Stimulated activated CD8-positive, alpha-beta memory T cell treated with anti-CD3 and anti-CD28 coated beads, Interleukin-4, amount 100 ng/mL, for 1 hour (primary cell): ENCODE measurements around the gene SYNE4.
"Not testable (repeated sequence)": the region's sequence is repeated elsewhere in the genome, so short reads cannot be mapped to it uniquely, and the experiment has no call there.

Experiments
- DNase-seq, 2 donors: peaks; one replicate each; pipeline ENCODE4 v3.0.0-alpha.2; 2020; ENCODE audit warnings: low read depth in 2 of 2, low spot score in 1 of 2

The SYNE4 gene

DNA sequence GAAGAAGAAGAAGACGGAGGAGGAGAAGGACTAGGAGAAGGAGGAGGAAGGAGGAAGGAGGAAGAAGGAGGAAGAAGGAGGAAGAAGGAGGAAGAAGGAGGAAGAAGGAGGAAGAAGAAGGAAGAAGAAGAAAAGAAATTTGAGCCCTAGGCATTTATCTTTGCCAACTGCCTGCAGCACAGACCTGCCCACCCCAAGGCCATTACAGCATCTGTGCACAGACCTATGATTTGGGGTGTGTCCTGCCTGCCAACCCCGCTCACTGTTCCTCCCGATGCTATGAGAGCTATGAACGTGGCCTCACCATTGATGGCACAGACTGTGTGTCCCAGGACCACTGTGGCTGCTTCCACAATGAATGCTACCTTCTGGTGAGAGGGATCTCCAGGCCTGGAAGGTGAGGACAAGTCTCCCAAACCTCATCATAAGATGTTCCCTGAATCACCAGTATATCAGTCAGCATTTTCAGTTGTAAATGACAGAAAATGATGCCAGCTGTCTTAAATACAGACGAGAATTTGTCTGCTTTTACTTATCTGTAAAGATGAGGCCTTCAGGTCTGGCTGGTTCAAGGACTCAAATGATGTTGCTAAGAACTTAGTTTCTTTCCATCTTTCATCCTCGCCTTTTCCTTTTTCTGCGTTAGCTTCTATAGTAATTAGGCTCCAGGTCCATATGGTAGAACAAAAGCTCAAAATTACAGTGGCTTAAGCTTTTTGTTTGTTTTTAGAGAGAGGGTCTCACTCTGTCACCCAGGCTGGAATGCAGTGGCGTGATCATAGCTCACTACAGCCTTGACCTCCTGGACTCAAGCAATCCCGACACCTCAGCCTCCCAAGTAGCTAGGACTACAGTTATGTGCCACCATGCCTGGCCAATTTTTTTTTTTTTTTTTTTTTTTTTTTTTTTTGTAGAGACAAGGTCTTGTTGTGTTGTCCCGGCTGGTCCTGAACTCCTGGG is 17.6 kb downstream of the SYNE4 start:
- DNase-seq, result no peak

DNA sequence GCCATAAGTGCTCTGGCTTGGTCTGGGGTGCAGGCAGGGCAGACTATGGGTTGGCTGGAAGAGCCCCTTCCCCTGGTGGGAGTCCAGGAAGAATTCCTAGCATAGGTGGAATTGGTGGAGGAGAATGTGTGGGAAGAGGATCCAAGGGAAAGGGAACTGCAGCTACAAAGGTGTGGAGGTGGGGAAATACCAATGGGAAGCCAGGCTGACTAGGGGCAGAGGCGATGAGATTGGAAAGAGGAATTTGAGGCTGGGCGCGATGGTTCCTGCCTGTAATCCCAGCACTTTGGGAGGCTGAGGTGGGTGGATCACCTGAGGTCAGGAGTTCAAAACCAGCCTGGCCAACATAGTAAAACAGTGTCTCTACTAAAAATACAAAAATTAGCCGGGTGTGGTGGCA is 18.5 kb downstream of the SYNE4 start:
- no peak for DNase-seq

DNA sequence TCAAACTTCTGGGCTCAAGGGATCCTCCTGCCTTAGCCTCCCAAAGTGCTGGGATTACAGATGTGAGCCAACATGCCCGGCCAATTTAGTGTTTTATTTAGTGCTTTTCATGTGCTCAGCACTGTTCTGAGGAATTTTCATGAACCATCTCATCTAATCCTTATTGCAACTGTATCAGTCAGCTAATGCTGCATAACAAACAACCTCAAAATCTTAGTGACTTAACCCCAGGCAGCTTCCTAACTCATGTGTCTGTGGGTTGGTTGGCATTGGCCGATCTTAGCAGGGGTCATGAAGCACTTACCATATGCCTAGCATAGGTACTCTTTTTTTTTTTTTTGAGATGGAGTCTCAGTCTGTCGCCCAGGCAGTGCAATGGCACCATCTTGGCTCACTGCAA is 19.8 kb downstream of the SYNE4 start:
- no peak for DNase-seq

DNA sequence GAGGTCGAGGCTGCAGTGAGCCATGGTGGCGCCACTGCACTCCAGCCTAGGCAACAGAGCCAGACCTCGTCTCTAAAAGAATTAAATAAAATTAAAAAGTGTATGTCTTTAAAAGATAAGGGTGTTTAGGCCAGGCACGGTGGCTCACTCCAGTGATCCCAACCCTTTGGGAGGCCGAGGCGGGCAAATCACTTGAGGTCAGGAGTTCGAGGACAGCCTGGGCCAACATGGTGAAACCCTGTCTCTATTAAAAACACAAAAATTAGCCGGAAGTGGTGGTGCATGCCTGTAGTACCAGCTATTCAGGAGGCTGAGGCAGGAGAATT is 21.1 kb downstream of the SYNE4 start:
- DNase-seq, result no peak

DNA sequence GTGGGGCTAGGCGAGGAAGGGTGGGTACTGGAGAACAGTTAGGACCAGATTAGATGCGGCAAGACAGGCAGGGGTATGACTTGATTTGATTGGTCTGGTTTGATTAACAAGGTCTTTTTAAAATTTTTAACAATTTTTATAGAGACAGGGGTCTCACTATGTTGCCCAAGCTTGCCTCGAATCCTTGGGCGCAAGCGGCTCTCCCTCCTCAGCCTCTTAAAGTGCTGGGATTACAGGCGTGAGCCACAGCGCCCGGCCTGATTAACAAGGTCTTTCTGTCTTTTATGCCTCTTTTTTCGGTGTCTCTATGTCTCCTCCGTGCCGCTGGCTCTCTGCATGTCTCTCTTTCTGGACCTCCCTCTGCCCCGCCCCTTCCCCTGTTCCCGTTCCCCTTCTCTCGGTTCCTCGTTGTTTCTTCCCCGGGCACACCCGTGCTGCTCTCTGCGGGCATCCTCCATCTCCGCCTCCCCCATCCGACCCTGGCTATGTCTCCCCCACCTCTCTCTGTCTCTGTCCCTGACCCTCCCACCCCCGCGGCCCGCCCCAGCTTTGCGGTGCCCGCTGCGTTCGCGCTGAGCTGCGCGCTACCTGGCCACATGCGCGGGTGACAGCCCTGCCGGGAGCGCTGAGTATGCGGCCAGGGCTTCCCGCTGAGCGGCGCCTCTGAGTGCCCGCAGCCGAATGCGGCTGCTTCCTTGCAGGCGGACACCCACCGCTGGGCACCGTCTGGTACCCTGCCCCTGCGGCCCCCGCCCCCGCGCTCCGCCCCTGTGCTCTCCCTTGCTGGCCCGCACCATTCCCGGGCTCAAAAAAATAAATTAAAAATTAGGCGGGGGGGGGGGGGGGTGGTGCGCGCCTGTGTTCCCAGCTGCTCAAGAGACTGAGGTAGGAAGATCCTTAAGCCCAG is 21.7 kb downstream of the SYNE4 start:
- no peak for DNase-seq

DNA sequence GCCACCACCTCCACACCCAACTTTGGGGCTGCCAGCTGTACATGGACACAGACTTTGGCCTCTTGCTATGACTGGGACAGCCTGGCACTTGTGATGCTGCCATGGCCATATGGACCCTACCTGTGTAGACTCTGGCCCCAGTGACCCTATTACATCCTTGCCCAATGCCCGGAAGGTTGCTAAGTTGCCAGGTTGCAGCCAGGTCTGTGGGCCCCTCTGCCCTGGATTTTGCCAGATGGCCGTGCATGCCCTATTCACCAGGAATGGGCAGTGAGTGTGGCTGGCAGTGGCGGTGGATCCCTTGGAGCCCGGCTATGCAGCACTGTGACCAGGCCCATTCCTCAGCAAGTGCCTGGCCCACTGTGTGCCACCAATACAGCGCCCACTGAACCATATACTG is 22.5 kb downstream of the SYNE4 start:
- no peak for DNase-seq

DNA sequence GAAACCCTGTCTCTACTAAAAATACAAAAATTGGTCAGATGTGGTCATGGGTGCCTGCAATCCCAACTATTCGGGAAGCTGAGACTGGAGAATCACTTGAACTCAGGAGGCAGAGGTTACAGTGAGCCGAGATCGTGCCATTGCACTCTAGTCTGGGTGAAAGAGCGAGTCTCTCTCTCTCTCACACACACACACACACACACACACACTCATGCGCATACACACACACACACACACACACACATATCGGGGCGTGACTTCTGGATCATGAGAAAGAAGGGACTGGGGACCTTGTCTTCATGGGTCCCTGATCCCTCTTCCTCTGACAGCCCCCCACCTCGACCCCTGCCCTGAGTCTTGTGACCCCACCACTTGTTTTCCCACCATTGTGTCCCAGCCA is 25.4 kb downstream of the SYNE4 start:
- no peak for DNase-seq

DNA sequence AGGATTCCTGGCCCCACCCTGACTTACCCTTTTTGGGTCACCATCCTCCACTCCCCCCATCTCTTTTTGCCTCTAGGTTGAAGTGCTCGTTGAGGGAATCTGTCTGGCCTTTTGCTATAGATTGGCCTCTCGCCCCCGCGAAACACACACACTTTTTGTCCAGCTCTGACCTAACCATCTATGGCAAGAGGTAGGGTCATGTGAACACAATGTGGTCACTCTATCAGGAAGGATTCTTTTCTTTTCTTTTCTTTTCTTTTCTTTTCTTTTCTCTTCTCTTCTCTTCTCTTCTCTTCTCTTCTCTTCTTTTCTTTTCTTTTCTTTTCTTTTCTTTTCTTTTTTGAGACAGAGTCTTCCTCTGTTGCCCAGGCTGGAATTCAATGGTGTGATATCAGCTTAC is 27.6 kb downstream of the SYNE4 start:
- not testable (repeated sequence) for DNase-seq

DNA sequence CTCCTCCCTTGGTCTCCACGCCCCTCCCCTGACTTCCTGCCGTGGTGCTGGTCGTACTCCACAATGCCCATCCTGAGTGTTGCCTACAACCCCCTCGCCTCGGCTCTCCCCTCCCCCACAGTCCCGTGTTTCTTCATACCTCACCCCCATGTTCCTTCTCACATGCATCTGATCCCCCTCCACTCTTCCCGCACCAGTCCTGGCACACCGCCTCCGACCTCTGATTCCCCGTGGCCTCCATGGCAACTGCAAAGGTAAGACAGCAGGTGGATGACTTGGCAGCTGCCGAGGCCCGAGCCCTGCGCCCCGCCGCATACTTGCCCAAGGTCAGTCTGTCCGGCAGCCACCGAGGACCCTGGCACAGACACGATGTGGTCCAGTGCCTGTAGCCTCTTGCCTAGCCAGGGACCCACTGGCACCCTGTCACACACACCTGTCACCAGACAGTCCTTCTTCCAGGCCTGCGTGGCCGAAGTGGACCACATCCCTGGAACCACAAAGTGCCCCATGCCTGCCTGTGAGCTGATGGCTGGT is 29.7 kb downstream of the SYNE4 start:
- no peak for DNase-seq

DNA sequence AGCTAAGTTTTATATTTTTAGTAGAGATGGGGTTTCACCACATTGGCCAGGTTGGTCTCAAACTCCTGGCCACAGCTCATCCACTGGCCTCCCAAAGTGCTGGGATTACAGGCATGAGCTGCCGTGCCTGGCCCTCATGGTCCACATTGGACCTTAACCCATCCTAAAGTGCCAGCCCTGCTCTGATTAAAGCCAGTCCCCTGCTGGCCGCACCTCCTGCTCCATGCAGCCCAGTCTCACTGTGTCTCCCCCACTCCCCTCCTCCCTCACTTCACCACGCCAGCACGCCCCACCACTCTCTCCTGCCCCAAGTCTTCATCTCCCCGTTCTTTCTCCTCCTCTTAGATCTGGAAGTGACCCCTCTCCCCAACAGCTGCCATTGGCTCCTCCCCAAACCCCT is 30.3 kb downstream of the SYNE4 start:
- no peak for DNase-seq

DNA sequence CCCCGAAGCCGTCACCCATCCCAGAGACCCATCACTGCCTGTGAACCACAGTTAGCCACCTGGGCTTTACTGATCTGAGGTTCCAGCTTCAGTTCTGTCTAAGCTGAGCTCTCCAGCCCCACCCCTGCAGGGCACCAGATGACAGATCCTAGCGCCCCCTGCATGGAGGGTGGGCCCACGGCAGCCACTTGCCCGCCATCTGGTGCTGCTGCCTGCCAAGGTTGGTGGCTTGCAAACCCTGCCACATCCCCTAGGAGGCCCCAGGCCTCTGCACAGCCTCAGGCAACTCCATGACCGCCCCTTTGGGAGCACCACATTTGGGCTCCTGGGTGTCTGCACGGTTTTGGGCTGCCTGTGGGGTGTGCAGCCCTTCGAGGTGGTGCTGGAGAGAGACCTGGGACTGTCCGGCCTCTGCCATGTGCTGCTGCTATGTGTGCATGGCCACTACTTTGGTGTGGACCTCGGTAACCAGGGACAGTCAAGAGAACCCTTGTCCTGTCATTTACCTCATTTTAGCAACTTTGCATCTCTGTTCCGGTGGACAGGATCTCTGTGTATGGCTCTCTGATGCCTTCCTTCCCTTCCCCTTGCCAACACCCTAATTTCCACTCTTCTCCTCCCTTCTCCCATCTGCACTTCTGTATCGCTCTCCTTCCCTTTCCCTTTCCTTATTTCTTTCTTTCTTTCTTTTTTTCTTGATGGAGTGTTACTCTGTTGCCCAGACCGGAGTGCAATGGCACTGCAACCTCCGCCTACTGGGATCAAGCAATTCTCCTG is 31.0 kb downstream of the SYNE4 start:
- DNase-seq, result no peak

DNA sequence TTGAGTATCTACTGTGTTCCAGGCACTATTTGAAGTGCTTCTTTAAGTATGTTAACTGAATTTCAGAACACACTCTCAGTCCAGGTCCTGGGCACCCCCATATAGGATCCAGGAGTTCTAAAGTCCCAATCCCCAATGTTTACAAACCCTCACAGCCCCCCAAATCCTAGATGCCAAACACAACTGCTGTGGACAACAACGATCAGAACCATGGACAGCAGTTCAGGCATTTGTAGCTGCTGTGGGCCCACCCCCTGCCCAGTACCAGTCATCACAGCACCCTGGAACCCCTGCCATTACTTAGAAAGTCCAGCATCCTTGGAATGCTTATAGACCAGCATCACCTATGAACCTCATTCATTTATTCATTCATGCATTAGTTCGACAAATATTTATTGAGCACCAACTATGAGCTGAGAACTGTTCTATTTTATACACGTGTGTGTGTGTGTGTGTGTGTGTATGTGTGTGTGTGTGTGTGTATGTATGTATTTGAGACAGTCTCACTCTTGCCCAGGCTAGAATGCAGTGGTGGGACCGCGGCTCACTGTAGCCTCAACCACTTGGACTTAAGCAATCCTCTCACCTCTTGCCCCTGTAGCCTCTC is 32.9 kb downstream of the SYNE4 start:
- no peak for DNase-seq

DNA sequence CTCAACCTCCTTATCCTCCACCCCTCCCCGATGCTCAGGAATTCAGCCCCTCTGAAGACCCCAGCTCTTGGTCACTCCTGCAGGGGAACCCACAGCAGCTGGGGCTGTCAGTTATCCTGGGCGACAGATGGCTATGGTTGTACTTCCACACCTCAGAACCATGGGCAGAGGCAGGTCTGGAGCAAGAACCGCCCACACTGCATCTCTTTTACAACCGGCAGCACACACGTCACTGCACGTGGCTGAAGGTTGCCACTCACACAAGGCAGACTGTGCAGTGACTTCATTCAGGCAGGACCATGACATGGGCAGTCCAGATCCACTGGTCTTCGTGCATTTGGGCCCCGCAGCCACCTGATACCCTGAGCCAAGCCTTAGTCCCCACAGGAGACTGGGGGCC is 35.1 kb downstream of the SYNE4 start:
- no peak for DNase-seq

DNA sequence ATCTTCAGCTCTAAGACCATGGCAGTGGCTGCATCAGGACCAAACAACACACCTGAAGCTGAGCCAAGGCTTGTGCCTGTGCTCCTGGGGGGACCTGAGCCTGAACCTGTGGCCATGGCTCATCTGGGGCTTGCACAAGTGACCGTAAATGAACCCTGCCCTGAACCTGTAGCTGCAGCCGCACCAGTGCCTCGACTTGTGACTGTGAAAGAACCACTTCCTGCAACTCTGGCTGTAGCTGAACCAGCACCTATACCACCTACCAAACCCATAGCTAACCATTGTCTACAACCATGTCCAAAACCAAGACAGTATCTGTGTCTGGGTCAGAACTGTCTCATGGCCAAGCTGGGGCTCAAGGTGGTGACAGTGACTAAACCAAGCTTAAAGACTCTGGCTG is 41.8 kb downstream of the SYNE4 start:
- no peak for DNase-seq

DNA sequence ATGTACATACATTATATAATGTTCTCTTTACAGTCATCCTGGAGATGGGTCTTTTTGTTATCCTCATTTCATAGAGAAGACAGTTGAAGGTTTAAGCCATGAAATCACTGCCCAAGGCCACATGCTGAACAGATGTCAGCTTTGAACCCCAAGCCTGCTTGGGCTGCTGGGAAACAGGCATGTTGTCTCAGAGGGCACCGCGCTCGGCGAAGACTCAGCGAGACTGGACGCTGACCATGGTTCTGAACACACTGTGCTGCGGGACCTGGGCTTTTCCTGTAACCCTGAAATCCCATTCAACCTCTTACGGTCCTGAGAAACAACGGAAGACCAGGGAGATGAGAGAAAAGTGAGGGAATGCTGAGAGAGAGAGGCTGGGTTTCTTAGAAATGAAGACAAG is 45.1 kb downstream of the SYNE4 start:
- no peak for DNase-seq

DNA sequence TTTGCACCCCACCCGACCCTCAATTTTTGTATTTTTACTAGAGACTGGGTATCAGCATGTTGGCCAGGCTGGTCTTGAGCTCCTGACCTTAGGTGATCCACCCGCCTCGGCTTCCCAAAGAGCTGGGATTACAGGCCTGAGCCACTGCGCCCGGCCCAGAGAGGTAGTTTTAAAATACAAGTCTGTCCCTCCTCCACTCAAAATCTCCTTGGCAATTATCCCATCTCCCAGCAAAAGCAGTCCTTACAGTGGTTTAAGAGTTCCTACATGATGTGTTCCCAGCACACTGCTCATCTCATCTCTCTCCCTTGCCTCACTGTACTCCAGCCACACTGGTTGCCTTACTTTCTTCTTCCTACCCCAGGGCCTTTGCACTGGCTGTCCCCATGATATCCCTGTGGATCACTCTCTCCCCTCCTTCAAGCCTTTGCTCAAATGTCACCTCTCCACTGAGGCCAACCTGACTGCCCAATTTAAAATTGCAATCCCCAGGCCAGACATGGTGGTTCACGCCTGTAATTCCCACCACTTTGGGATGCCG is 48.1 kb downstream of the SYNE4 start:
- no peak for DNase-seq

DNA sequence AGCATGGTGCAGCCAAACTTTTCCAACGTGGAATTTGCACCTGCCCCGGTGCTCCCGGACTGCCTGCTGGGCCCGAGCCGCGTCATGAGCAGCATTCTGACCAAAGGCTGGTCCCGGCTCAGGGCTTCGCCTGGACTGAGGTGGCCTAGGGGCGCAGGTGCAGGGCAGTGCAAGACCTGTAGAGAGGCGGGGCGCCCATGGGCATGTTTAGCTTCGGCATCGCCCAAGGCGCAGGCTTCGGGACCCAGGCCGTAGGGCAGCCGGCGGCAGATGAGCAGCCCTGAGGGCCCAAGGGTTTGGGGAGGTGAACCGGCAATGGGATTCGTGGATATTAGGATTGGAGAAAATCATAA is 48.7 kb downstream of the SYNE4 start:
- DNase-seq, result no peak

DNA sequence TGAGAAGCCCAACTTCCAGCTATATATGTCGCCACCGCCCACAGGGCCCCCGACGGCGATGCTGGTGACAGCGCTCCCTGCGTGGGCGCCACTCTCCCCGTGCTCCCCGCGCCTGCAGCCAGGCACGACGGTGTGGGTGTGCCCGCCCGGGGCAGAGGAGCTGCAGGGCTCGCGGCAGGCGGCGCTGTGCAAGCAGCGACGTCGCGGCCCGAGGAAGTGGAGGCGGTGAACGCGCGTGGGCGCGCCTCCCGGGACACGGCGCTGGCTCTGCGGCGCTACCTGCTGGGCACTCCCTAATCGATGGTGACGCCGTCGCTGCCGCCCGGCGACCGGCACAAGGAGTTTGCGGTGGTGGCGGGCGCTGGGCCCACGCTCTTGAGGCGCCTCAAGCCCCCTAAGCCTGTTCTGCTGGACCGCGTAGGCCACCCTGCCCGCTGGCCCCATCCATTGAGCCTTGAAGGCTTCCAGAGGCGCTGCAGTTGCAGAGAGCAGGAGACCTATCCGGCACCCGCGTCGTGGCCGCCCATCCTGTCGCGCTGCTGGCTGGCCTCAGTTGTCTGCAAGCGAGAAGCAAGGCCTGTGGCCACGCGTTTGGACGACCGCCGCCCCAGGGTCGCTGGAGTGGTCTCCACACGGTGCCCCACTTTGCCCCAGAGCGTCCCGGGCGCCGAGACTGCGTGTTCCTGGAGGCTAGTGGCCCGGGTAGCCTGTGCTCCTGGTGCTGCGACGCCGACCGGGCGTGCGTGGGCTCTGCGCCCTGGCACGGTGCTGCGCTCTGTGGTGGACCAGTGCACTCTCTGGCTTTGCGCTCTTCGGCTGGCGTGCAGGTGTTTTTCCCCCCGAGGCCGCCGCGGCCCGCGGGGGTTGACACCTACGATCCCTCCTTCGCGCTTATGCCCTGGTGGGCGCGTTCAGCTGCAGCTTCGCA is 49.3 kb downstream of the SYNE4 start:
- DNase-seq, result peak; percentile 53 to 68

DNA sequence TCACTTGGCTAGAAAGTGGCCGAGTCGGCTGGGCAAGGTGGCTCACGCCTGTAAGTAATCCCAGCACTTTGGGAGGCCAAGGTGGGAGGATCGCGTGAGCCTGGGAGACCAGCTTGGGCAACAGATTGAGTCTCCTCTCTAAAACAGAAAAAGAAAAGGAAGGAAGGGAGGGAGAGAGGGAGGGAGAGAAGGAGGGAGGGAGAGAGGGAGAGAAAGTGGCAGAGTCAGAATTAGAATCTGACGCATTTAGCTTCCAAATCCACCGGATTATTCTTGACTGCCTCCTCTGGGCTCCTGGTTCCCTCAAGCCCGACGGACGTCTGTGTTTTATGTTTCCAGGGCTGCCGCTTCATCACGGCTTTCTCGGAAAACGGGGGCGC is 50.0 kb downstream of the SYNE4 start:
- DNase-seq, result no peak

DNA sequence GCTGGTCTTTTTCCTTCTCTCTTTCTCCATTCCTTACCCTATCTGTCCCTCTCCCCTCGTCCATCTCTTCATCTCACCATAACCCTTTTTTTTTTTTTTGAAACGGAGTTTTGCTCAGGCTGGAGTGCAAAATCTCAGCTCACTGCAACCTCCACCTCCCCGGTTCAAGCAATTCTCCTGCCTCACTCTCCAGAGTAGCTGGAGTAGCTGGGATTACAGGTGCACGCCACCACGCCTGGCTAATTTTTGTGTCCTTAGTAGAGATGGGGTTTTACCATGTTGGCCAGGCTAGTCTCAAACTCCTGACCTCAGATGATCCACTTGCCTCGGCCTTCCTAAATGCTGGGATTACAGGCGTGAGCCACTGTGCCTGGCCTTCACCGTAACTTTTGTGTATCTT is 51.2 kb downstream of the SYNE4 start:
- not testable (repeated sequence) for DNase-seq
